DMS79 treated with DMSO at 0.1 percent for 48 hours (cell line): Measurements from ENCODE around the gene C13orf46.
A peak's percentile ranks its signal among the peaks of the same experiment; 100 is the strongest.

ENCODE experiments used
- DNase-seq: peaks from one replicate; lab custom pipeline; 2025; lab: John Stamatoyannopoulos, UW

The C13orf46 gene

GRCh38 chr13:114009590-114010400, 35.9 kb upstream of the C13orf46 start:
- DNase-seq, result no peak

GRCh38 chr13:114008964-114009589, 35.2 kb upstream of the C13orf46 start:
- no peak for DNase-seq

- no peak for DNase-seq
Observed at GRCh38 chr13:114007566-114007965, 33.7 kb upstream of the C13orf46 start.

GRCh38 chr13:114005206-114005724, 31.4 kb upstream of the C13orf46 start:
- DNase-seq, result no peak

GRCh38 chr13:114004420-114005205, 30.7 kb upstream of the C13orf46 start:
- DNase-seq, result no peak

- DNase-seq, result no peak
Observed at GRCh38 chr13:114002771-114003321, 29.0 kb upstream of the C13orf46 start.

- no peak for DNase-seq
Observed at GRCh38 chr13:114002009-114002544, 28.2 kb upstream of the C13orf46 start.

- no peak for DNase-seq
Observed at GRCh38 chr13:114001331-114002008, 27.6 kb upstream of the C13orf46 start.

- DNase-seq, result no peak
Observed at GRCh38 chr13:114000151-114001040, 26.5 kb upstream of the C13orf46 start.

- no peak for DNase-seq
Observed at GRCh38 chr13:113999618-113999910, 25.7 kb upstream of the C13orf46 start.

GRCh38 chr13:113998781-113999617, 25.1 kb upstream of the C13orf46 start:
- no peak for DNase-seq

- peak; percentile 39 for DNase-seq
Observed at GRCh38 chr13:113997845-113998751, 24.2 kb upstream of the C13orf46 start.

- no peak for DNase-seq
Observed at GRCh38 chr13:113996912-113997745, 23.3 kb upstream of the C13orf46 start.

- DNase-seq, result no peak
Observed at GRCh38 chr13:113996081-113996911, 22.4 kb upstream of the C13orf46 start.

- DNase-seq, result no peak
Observed at GRCh38 chr13:113995051-113995601, 21.2 kb upstream of the C13orf46 start.

- no peak for DNase-seq
Observed at GRCh38 chr13:113992276-113993005, 18.6 kb upstream of the C13orf46 start.
